K562 (cell line): Measurements from ENCODE around the gene ZDHHC11B. TPM values are rescaled to one million over a fixed set of nuclear protein-coding genes. Genes with fewer than 3 reads are reported as not detected.

ENCODE experiments used
- ATAC-seq: fragments of 200-7000 bp; cut with Tn5 transposase; 3 replicates; pipeline ENCODE4 v1.9.1; 2020; ENCODE audit warnings: moderate library complexity
- BruUV-seq: library from RNA; stranded (reverse); fragments of 400-500 nt; replicated peaks from 2 replicates; lab custom pipeline; 2021; lab: Mats Ljungman, UMichigan
- CTCF ChIA-PET: fragments of 300-600 bp; formaldehyde crosslinking; extraction: SDS; loops from one replicate; lab custom pipeline; 2021; ENCODE audit warnings: low intra/inter-chr PET ratio; lab: Yijun Ruan, JAX
- POLR2A ChIA-PET: fragments of 300-600, 350-650 bp; sonication (Branson Sonifier 250); formaldehyde crosslinking; extraction: SDS; loops from one replicate; lab custom pipeline; 2021; ENCODE audit warnings: antibody characterized with exemption, inconsistent platforms; lab: Yijun Ruan, JAX
- DNase-seq, 4 experiments: peaks; one replicate each; pipeline versions ENCODE4 v3.0.0 to v3.0.0-alpha.2; 2011 to 2018; ENCODE audit warnings: low spot score in 3 of 4, mixed read lengths in 3 of 4; ENCODE audit errors: extremely low read depth in 1 of 4
- FAIRE-seq: peaks from 2 replicates; lab custom pipeline; 2011; peaks lifted over from hg19 to GRCh38; lab: Jason Lieb, UNC
- H2AFZ ChIP-seq: 2 replicates; pipeline ENCODE4 v1.6.0; 2011; ENCODE audit warnings: low read depth, low read length, control low read depth, inconsistent platforms
- H3K27ac ChIP-seq: fragments of 200-600 bp; 3 replicates; pipeline ENCODE4 v1.8.0; 2011; ENCODE audit warnings: low read depth, mild to moderate bottlenecking, control low read depth, inconsistent platforms, low read length, moderate library complexity, mixed read lengths; ENCODE audit errors: extremely low read depth
- H3K27me3 ChIP-seq, 2 experiments: fragments of 300-600 bp in 1 of 2; 2 replicates in 1 of 2; 3 replicates in 1 of 2; pipeline versions ENCODE4 v1.6.0 to v1.8.0; 2011; ENCODE audit warnings: inconsistent platforms in 2 of 2, low read length in 2 of 2, mild to moderate bottlenecking in 1 of 2, mixed read lengths in 1 of 2, moderate library complexity in 1 of 2; ENCODE audit not compliant: control insufficient read depth in 2 of 2, insufficient read depth in 2 of 2
- H3K36me3 ChIP-seq: fragments of 300-600 bp; 3 replicates; pipeline ENCODE4 v1.8.0; 2011; ENCODE audit warnings: mild to moderate bottlenecking, low read length, inconsistent platforms; ENCODE audit not compliant: control insufficient read depth, insufficient read depth
- H3K4me1 ChIP-seq, 2 experiments: fragments of 200-600 bp in 1 of 2; replicated peaks in 1 of 2; 2 replicates in 1 of 2; 3 replicates in 1 of 2; pipeline versions ENCODE4 v1.5.1 to v1.8.0; 2011; ENCODE audit warnings: inconsistent platforms in 2 of 2, low read length in 2 of 2, mild to moderate bottlenecking in 1 of 2, mixed read lengths in 1 of 2, moderate library complexity in 1 of 2; ENCODE audit not compliant: control insufficient read depth in 2 of 2, insufficient read depth in 2 of 2
- H3K4me2 ChIP-seq: 2 replicates; pipeline ENCODE4 v1.6.1; 2011; ENCODE audit warnings: low read length, control low read depth, inconsistent platforms, mixed read lengths; ENCODE audit not compliant: insufficient read depth
- H3K4me3 ChIP-seq: fragments of 200-600 bp; sonication (generic), shearing (Covaris generic); 2 replicates; pipeline ENCODE4 v1.5.1; 2016; ENCODE audit warnings: control low read depth, inconsistent platforms
- H3K79me2 ChIP-seq: fragments of 200-600 bp; 3 replicates; pipeline ENCODE4 v1.8.0; 2011; ENCODE audit warnings: low read length, inconsistent platforms; ENCODE audit not compliant: control insufficient read depth, insufficient read depth
- H3K9ac ChIP-seq, 2 experiments: 2 replicates each; pipeline versions ENCODE4 v1.6.0 to v1.6.1; 2011; ENCODE audit warnings: low read depth in 2 of 2, low read length in 2 of 2, control low read depth in 1 of 2, inconsistent platforms in 1 of 2, mild to moderate bottlenecking in 1 of 2, mixed read lengths in 1 of 2; ENCODE audit not compliant: insufficient read depth in 1 of 2
- H3K9me1 ChIP-seq: one replicate; pipeline ENCODE4 v1.6.0; 2011; ENCODE audit warnings: inconsistent platforms, mild to moderate bottlenecking, low read length, moderate library complexity; ENCODE audit not compliant: control insufficient read depth, insufficient read depth
- H3K9me3 ChIP-seq: replicated peaks from 2 replicates; pipeline ENCODE4 v1.5.1; 2011; ENCODE audit warnings: low read depth, low read length, inconsistent platforms; ENCODE audit not compliant: control insufficient read depth, insufficient read depth
- H4K20me1 ChIP-seq: replicated peaks from 2 replicates; pipeline ENCODE4 v1.6.1; 2011; ENCODE audit warnings: low read length, inconsistent platforms, mixed read lengths; ENCODE audit not compliant: control insufficient read depth, insufficient read depth
- FOXJ2 ChIP-seq: fragments of 200-800 bp; sonication (Bioruptor generic); IDR thresholded peaks from 2 replicates; pipeline ENCODE4 v1.6.1; 2016; ENCODE audit warnings: missing genetic modification characterization, missing compliant biosample characterization
- GATA2 ChIP-seq: sonication (generic); formaldehyde crosslinking; IDR thresholded peaks from 2 replicates; pipeline ENCODE4 v1.4.0; 2020; ENCODE audit warnings: mild to moderate bottlenecking, missing genetic modification reagents
- LARP7 ChIP-seq: fragments of 450-650 bp; IDR thresholded peaks from 2 replicates; pipeline ENCODE4 v1.6.1; 2016
- MAFG ChIP-seq: fragments of 450-650 bp; conservative IDR thresholded peaks from 2 replicates; pipeline ENCODE4 v1.6.1; 2016; ENCODE audit warnings: missing genetic modification characterization, missing compliant biosample characterization
- RFX1 ChIP-seq: fragments of 450-650 bp; IDR thresholded peaks from 2 replicates; pipeline ENCODE4 v1.6.1; 2016; ENCODE audit warnings: mild to moderate bottlenecking, moderate library complexity
- UBTF ChIP-seq, 2 experiments: IDR thresholded peaks; 2 replicates each; pipeline ENCODE4 v1.6.1; 2012; ENCODE audit warnings: improper control_type of control experiment in 2 of 2, low read depth in 2 of 2, low read length in 2 of 2, borderline replicate concordance in 1 of 2
- ZNF253 ChIP-seq: fragments of 250-450 bp; sonication (Bioruptor Pico); conservative IDR thresholded peaks from 2 replicates; pipeline ENCODE4 v1.6.1; 2021; ENCODE audit warnings: mild to moderate bottlenecking
- WGBS: fragments of 100-300 bp; shearing (Covaris generic); methylation state at CpG from one replicate; pipeline ENCODE4 v1.1.6; 2016; ENCODE audit warnings: low coverage, mixed read lengths; ENCODE audit not compliant: insufficient coverage; ENCODE audit errors: missing lambda C conversion rate; 5-methylcytosine and 5-hydroxymethylcytosine counted together
- in situ Hi-C: fragments of 300-500 bp; cut with MboI; formaldehyde crosslinking; loops from 4 replicates; pipeline ENCODE4 v1.15.0; 2018; ENCODE audit warnings: inconsistent platforms, mixed read lengths
- intact Hi-C: fragments of 100-400 bp; cut with micrococcal nuclease; formaldehyde crosslinking; loops from 2 replicates; pipeline ENCODE4 v1.14.2; 2022
- polyA plus RNA-seq, 8 experiments: library from polyadenylated mRNA; depleted of rRNA in 4 of 8; stranded (reverse) in 5 of 8; unstranded in 3 of 8; fragments of >200 nt; fragmentation: Nextera tagmentation in 2 of 8; fragmentation: Illumina TruSeq in 1 of 8; extraction: Ambion mirVana in 2 of 8; extraction: Trizol in 1 of 8; gene quantifications; 2 replicates each; pipeline versions ENCODE4 v1.2.1 to v1.2.3, GENCODE V29; 2011 to 2014; ENCODE audit warnings: inconsistent platforms in 1 of 8, missing spikeins in 1 of 8
- total RNA-seq, 7 experiments: library from RNA; depleted of rRNA in 6 of 7; stranded (reverse); fragments of >200 nt in 6 of 7; fragmentation: Illumina TruSeq in 2 of 7; extraction: Trizol in 2 of 7; gene quantifications; 2 replicates each; pipeline versions ENCODE4 v1.2.1 to v1.2.3, GENCODE V29; 2011 to 2021; ENCODE audit warnings: low replicate concordance in 1 of 7

The ZDHHC11B gene
- total and polyA plus RNA-seq, 9 of the 15 experiments (the other 6 are each of a cell fraction or from before 2014, with no cell fraction given), result 0.03 to 0.23 (median 0.15) TPM; not detected in 3

GRCh38 chr5:757931-758697 lies 26.4 kb downstream of the ZDHHC11B start:
- TF ChIP-seq ZNF253 (no peak), RFX1 (peak; percentile 39), FOXJ2 (tag) (peak; percentile 71; the same call in 1 of the 2 replicates), MAFG (tag) (no peak), GATA2 (CRISPR knock-in tag) (no peak), UBTF (IDR thresholded peaks at IDR 0.05; ENCODE audit: borderline replicate concordance in 1 of 2, low read depth in 2 of 2, low read length in 2 of 2) (0 out of 4 replicates have a peak, but pooled peaks of 1 of the 2 experiments have one; percentile 16), LARP7 (no peak)
- WGBS, result 5% methylated on average over 21 of the region's 21 CpGs
- in situ Hi-C loops, result loop anchor here (10.0 kb wide), 1 partner anchor 87 kb away; no protein-coding TSS in a partner anchor
- no peaks in the 10 kb centered on the region for H3K79me2 ChIP-seq
- H3K9ac ChIP-seq, result peak overlapping the region in 1 of 2 experiments; percentile 9; a peak in 1 of 4 replicates
- H4K20me1 ChIP-seq, result peaks cover 22% of the 10 kb centered on the region
- no peaks in the 10 kb centered on the region for H3K36me3 ChIP-seq
- intact Hi-C loops, result no loop called here
- no peaks in the 10 kb centered on the region for H3K9me3 ChIP-seq
- H3K4me1 ChIP-seq, result peaks cover 0 to 39% of the 10 kb centered on the region in 2 experiments; a peak in 2 of 5 replicates
- no peak; the same call in 2 of the 3 replicates for ATAC-seq
- peak in 1 of 4 experiments; percentile 10 for DNase-seq
- no peak for FAIRE-seq
- peaks cover 39 to 73% of the 10 kb centered on the region in 2 experiments; a peak in 4 of 5 replicates for H3K27me3 ChIP-seq
- ChIA-PET CTCF (no interaction called here), POLR2A (interaction anchor here (0.6 kb wide), 2 partner anchors 87 to 90 kb away, joined by 3 to 4 read pairs; no protein-coding TSS in a partner anchor)
- H2AFZ ChIP-seq, result no peak overlapping the region
- BruUV-seq, result no TSS peak
- no peak overlapping the region for H3K4me3 ChIP-seq
- H3K9me1 ChIP-seq, result peaks cover 3% of the 10 kb centered on the region
- no peak overlapping the region for H3K27ac ChIP-seq
- no peak overlapping the region for H3K4me2 ChIP-seq
